Retina (tissue), 1 donor: Measurements from ENCODE around the gene P2RX5.
"Not testable (repeated sequence)": the region's sequence is repeated elsewhere in the genome, so short reads cannot be mapped to it uniquely, and the experiment has no call there.

Experiments
- DNase-seq: peaks from one replicate; pipeline ENCODE4 v3.0.0-alpha.2; 2016

Gene P2RX5, protein sequence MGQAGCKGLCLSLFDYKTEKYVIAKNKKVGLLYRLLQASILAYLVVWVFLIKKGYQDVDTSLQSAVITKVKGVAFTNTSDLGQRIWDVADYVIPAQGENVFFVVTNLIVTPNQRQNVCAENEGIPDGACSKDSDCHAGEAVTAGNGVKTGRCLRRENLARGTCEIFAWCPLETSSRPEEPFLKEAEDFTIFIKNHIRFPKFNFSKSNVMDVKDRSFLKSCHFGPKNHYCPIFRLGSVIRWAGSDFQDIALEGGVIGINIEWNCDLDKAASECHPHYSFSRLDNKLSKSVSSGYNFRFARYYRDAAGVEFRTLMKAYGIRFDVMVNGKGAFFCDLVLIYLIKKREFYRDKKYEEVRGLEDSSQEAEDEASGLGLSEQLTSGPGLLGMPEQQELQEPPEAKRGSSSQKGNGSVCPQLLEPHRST

DNA sequence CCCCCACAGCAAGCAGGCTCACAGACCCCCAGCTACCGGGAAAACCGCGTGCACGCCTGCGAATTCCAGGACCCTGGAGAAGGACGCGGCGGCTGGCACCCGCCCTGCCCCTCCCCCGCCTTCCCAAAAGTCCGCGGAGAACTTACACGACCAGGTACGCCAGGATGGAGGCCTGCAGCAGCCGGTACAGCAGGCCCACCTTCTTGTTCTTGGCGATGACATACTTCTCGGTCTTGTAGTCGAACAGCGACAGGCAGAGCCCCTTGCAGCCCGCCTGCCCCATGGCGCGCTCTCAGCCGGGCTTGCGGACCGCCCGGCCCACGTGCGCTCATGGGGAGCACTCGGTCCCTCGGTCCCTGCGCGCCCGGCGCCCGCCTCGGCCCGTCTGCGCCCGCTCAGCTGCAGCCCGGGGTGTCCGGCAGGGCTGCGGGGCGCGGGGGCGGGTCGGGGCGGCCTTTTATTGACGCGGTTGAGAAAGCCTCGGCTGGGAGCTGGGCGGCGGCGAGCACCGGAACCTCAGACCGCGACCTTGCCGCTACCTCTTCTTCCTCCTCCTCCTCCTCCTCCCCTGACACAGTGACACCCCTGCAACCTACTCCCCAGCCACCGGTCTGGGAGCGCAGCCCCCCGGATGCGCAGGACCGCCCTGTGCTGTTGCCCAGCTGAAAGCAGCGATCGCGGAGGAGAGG is at the start of gene P2RX5:
P2RX5 (minus strand) TSS at position 433 of the 689 bp plus-strand sequence; CDS start at position 283, 150 bp downstream.
- DNase-seq: peak; percentile 52

DNA sequence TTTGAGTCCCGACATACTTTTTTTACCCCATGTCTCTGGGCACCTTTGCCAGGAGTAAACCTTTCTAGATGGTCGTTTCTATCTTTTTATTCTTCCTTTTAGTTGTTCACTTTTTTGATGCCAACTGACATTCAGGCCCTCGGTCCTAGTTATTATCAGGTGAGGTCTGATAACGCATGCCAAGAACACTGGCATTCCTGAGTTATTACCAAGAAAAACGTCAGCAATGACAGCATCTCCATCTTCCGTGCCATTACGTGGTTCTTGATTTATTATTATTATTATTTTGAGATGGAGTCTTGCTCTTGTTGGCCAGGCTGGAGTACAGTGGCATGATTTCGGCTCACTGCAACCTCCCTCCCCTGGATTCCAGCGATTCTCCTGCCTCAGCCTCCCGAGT is 49.1 kb upstream of the P2RX5 start:
- no peak for DNase-seq

DNA sequence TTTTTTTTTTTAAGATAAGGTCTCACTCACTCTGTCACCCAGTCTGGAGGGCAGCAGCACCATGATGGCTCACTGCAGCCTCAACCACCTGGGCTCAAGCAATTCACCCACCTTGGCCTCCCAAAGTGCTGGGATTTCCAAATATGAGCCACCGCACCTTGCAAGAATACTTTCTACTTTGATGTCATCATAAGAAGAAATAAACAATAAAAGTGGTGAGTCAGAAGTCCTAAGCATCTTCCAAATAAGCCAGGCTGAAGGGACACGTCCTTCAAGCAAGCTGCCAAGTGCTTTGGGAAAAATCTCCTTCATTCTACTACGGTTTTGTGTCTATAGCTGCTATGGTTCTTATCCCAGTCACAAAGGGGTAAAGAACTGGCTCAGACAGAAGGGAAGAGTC is 48.1 kb upstream of the P2RX5 start:
- no peak for DNase-seq

DNA sequence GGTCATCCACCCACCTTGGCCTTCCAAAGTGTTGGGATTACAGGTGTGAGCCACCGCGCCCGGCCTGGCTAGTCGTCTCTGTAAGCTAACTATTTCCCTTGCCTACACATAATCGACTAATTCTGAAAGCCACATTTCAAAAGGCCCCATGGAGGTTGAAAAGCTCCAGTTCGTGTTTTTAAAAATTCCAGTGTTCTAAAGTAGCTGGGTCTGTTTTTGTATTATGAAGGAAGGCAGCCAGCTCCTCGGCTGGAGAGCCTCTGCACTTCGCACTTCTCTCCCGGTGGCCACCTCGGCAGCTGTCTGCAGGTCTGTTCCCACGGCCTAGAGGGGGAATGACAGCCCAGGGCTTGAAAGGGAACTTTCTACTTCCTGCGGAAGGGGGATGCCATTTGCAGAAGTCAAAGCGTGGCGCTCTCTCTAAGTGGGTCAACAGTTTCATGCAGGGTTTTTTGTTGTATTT is 44.7 kb upstream of the P2RX5 start:
- DNase-seq: no peak

- no peak for DNase-seq
Observed at GRCh38 chr17:3739422-3740124, 43.6 kb upstream of the P2RX5 start.

DNA sequence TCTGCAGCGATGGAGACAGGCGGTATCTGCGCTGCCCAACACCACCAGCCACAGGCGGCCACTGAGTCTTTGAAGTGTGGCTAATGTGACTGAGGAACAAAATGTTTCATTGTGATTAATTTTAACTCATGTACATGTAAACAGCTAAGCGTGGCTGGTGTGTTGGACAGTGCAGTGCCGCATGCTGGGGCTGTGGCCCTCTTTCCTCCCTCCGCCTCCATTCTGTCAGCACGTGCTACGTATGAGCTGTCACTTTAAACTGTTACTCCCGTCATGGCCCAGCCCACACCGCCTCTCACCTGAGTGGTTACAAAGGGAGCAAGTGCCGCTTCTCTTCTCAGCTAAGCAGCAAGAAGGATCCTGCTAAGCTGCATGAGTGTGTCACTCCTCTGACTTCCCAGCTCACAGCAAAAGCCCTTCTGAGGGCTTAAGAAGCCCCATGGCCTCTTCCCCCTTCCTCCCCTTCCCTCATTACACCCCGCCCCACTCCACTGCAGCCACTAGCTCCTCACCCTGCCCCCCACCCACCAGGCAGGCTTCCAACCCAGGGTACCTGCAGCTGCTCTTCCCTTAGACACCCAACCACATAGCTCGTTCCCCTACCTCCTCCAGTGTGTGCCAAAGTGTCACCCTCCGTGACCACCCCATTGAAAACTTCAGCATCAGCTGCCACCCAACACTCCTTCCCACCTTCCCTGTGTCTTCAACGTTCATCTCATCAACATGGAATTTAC is 42.8 kb upstream of the P2RX5 start:
- DNase-seq: peak; percentile 45

- no peak for DNase-seq
Observed at GRCh38 chr17:3735515-3735914, 39.6 kb upstream of the P2RX5 start.

DNA sequence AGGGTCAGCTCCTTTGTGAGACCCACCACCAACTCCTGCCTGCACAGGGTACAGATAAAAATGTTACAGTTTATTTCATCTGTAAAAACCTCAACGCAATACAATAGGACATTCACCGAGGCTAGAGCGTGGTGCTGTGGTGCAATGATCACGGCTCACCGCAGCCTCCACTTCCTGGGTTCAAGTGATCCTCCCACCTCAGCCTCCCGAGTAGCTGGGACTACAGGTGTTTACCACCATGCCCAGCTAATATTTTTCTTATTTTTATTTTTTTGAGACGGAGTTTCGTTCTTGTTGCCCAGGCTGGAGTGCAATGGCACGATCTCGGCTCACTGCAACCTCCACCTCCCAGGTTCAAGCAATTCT is 38.9 kb upstream of the P2RX5 start:
- not testable (repeated sequence) for DNase-seq

DNA sequence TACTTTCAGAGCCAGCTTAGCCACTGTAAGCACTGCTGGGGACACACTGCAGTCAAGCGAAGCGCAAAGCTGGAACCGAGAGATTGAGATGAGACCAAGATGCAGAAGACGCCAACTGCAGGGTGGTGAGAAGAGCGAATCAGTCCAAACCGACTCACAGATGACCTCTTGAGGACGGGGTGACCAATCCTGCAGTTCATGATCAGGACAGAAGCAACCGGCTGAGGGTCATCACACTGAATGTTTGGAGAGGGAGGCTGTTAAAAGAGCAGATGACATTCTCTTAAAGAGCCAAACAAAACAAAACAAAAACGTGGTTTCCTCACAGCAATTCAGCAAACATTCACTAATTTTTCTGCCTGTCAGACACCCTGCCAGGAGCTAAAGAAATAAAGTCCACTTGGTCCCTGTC is 36.3 kb upstream of the P2RX5 start:
- DNase-seq: no peak

GRCh38 chr17:3730881-3731429 is 35.0 kb upstream of the P2RX5 start:
- DNase-seq: no peak

DNA sequence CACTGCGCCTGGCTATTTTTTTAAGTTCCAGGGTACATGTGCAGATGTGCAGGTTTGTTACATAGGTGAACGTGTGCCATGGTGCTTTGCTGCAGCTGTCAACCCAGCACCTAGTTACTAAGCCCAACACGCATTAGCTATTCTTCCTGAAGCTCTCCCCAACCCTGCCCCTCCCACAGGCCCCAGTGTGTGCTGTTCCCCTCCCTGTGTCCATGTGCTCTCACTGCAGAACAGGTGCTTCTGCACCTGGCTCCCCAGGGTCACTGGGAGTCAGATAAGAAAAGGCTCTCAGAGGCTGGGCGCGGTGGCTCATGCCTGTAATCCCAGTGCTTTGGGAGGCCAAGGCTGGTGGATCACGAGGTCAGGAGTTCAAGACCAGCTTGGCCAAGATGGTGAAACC is 33.9 kb upstream of the P2RX5 start:
- DNase-seq: no peak

DNA sequence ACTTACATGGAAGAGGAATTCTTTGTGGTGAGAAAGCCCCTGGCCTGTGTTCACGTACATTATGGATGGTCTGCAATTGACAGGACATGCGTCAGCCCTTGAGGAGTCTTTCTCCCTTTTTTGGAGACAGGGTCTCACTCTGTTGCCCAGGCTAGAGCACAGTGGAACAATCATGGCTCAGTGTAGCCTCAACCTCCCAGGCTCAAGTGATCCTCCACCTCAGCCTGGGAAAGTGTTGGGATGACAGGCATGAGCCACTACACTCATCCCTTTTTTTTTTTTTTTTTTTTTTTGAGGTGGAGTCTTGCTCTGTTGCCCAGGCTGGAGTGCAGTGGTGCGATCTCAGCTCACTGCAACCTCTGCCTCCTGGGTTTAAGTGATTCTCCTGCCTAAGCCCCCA is 32.1 kb upstream of the P2RX5 start:
- DNase-seq: not testable (repeated sequence)

DNA sequence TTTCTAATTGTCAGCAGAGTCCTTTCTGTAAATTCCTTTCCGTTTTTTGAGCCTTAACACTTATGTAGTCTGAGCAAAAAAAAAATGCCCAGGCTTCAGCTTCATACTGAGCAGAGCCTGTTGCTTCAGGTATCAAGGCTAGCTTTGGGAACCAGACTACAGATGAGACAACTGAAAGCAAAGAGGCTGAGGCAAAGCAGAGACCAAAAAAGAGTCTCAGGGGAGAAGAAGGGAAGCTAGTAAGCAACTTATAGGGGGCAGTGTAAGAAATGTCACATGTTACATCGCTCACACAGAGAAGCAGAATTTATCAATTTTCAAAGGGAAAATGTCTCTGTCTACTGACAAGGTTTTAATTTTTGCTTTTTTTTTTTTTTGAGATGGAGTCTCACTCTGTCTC is 31.1 kb upstream of the P2RX5 start:
- no peak for DNase-seq

- no peak for DNase-seq
Observed at GRCh38 chr17:3724378-3725077, 28.6 kb upstream of the P2RX5 start.

- peak; percentile 97 for DNase-seq
Observed at GRCh38 chr17:3723556-3724377, 27.8 kb upstream of the P2RX5 start, which contains the start of gene HASPIN. Gene HASPIN, plus strand, starts transcription at chr17:3723903. Its CDS starts 33 bp downstream, at chr17:3723936.

- DNase-seq: no peak
Observed at GRCh38 chr17:3723188-3723555, 27.2 kb upstream of the P2RX5 start.

DNA sequence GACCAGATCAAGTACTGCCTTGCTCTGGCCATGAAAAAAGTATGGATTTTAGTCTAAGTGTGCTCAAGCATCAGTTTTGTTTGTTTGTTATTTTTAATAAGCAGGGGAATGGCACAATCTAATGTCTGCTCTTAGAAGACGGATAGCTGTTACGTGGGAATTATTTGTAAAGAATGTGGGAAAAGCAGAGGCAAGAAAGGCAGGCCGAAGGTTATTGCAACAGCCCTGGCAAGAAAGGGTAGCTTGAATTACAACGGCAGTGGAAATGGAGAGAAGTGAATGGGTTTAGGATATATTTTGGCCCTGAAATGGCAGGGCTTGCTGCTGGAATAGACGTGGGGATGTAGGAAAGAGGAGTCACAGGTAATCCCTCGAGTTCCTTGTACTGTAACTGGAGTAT is 26.8 kb upstream of the P2RX5 start:
- no peak for DNase-seq

DNA sequence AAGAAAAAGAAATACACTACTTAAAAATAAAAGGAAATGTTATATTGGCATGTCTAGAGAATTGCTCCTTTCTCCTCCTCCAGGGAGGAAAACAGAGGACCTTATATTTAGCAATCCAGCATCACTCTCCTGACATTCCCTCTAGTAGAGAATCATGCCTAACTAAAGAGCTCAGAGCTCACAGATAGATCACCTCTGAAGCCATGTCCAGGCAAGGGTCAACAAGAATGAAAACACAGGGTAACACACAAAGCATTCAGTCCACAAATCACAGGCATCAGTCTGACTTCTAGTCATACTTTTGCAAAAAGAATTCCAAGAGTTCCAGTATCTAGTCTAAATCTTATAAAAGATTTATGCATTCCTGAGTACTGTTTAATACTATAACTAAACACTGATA is 23.3 kb upstream of the P2RX5 start:
- DNase-seq: no peak

GRCh38 chr17:3718201-3718600 is 22.2 kb upstream of the P2RX5 start:
- DNase-seq: no peak

GRCh38 chr17:3715296-3715695 is 19.3 kb upstream of the P2RX5 start:
- no peak for DNase-seq
